A549 (cell line): ENCODE results near the gene TESK2. TPM values are rescaled to one million over a fixed set of nuclear protein-coding genes. Genes with fewer than 3 reads are reported as not detected.

Experiments used
- ATAC-seq, 2 experiments: fragments of 200-7000 bp in 1 of 2; fragments of >200 bp in 1 of 2; cut with Nextera tagmentation in 1 of 2; cut with Tn5 transposase in 1 of 2; 3 replicates each; pipeline versions ENCODE4 v1.8.0 to v1.9.1; 2018 to 2020; ENCODE audit warnings: mild to moderate bottlenecking in 1 of 2, moderate library complexity in 1 of 2
- CTCF ChIA-PET: fragments of 300-600 bp; sonication (Branson Sonifier 250); formaldehyde crosslinking; extraction: SDS; loops from one replicate; lab custom pipeline; 2021; ENCODE audit warnings: antibody characterized with exemption, inconsistent platforms; lab: Yijun Ruan, JAX
- POLR2A ChIA-PET: fragments of 350-600 bp; formaldehyde crosslinking; extraction: SDS; loops from one replicate; lab custom pipeline; 2021; ENCODE audit warnings: antibody characterized with exemption, inconsistent platforms; lab: Yijun Ruan, JAX
- DNase-seq, 2 experiments: peaks; one replicate each; pipeline versions ENCODE4 v3.0.0 to v3.0.0-alpha.2; 2011 to 2016; ENCODE audit warnings: low read depth in 1 of 2, low spot score in 1 of 2
- FAIRE-seq: peaks from 2 replicates; lab custom pipeline; 2011; peaks lifted over from hg19 to GRCh38; lab: Jason Lieb, UNC
- H3K27ac ChIP-seq, 2 experiments: fragments of >200 bp; sonication (Bioruptor Twin); formaldehyde crosslinking; 3 replicates each; pipeline ENCODE4 v1.5.1; 2016 to 2017
- H3K4me1 ChIP-seq: fragments of >200 bp; sonication (Bioruptor Twin); formaldehyde crosslinking; 3 replicates; pipeline ENCODE4 v1.6.1; 2016
- H3K4me2 ChIP-seq: fragments of >200 bp; sonication (Bioruptor Twin); formaldehyde crosslinking; 3 replicates; pipeline ENCODE4 v1.6.1; 2016
- H3K4me3 ChIP-seq: fragments of >200 bp; sonication (Bioruptor Twin); formaldehyde crosslinking; 3 replicates; pipeline ENCODE4 v1.5.1; 2016
- H3K9me3 ChIP-seq: fragments of >200 bp; sonication (Bioruptor Twin); formaldehyde crosslinking; 3 replicates; pipeline ENCODE4 v1.6.1; 2016
- BHLHE40 ChIP-seq: IDR thresholded peaks from 2 replicates; pipeline ENCODE4 v1.6.1; 2012; ENCODE audit warnings: low read depth, low read length, inconsistent platforms
- CHD2 ChIP-seq: fragments of 150-350 bp; IDR thresholded peaks from 2 replicates; pipeline ENCODE4 v1.6.1; 2014; ENCODE audit warnings: low read length; ENCODE audit not compliant: partially characterized antibody
- CHD4 ChIP-seq: fragments of 200-600 bp; sonication (generic); IDR thresholded peaks from 2 replicates; pipeline ENCODE4 v1.6.1; 2016; ENCODE audit warnings: antibody characterized with exemption, mild to moderate bottlenecking, borderline replicate concordance
- FOSB ChIP-seq: fragments of 250-450 bp; sonication (Bioruptor Pico); IDR thresholded peaks from 2 replicates; pipeline ENCODE4 v1.5.0; 2020; ENCODE audit warnings: mild to moderate bottlenecking, moderate library complexity
- FOSL2 ChIP-seq, 2 experiments: fragments of 450-650 bp in 1 of 2; fragments of >200 bp in 1 of 2; sonication (Bioruptor Twin) in 1 of 2; formaldehyde crosslinking; IDR thresholded peaks; 2 replicates each; pipeline versions ENCODE4 v1.5.0 to v1.6.1; 2016 to 2020; ENCODE audit warnings: mild to moderate bottlenecking in 1 of 2, moderate library complexity in 1 of 2
- FOXS1 ChIP-seq: fragments of 250-450 bp; sonication (Bioruptor Pico); IDR thresholded peaks from 2 replicates; pipeline ENCODE4 v1.5.0; 2020; ENCODE audit warnings: mild to moderate bottlenecking, moderate library complexity
- HEYL ChIP-seq: fragments of 250-450 bp; sonication (Bioruptor Pico); IDR thresholded peaks from 2 replicates; pipeline ENCODE4 v1.8.0; 2021; ENCODE audit warnings: mild to moderate bottlenecking, moderate library complexity
- HOXB13 ChIP-seq: fragments of 250-450 bp; sonication (Bioruptor Pico); IDR thresholded peaks from 2 replicates; pipeline ENCODE4 v1.5.0; 2020; ENCODE audit warnings: low read depth, mild to moderate bottlenecking, moderate library complexity
- HOXB5 ChIP-seq: fragments of 250-450 bp; sonication (Bioruptor Pico); IDR thresholded peaks from 2 replicates; pipeline ENCODE4 v1.5.0; 2020; ENCODE audit warnings: mild to moderate bottlenecking, moderate library complexity
- KDM1A ChIP-seq: fragments of 200-600 bp; sonication (generic); IDR thresholded peaks from 2 replicates; pipeline ENCODE4 v1.6.1; 2016; ENCODE audit warnings: low read depth, mild to moderate bottlenecking
- MAZ ChIP-seq: fragments of 150-350 bp; IDR thresholded peaks from 2 replicates; pipeline ENCODE4 v1.6.1; 2014; ENCODE audit warnings: antibody characterized with exemption, low read depth, low read length, borderline replicate concordance
- MYC ChIP-seq: IDR thresholded peaks from 2 replicates; pipeline ENCODE4 v1.6.1; 2012; ENCODE audit warnings: mild to moderate bottlenecking, inconsistent platforms, low read length, improper control_type of control experiment, borderline replicate concordance
- NFE2L2 ChIP-seq: fragments of 150-350 bp; conservative IDR thresholded peaks from 2 replicates; pipeline ENCODE4 v1.6.1; 2014; ENCODE audit warnings: low read length
- NPAS2 ChIP-seq: fragments of 250-450 bp; sonication (Bioruptor Pico); IDR thresholded peaks from 2 replicates; pipeline ENCODE4 v1.8.0; 2022; ENCODE audit warnings: mild to moderate bottlenecking, moderate library complexity, borderline replicate concordance
- POLR2A ChIP-seq: IDR thresholded peaks from 2 replicates; pipeline ENCODE4 v1.6.1; 2012; ENCODE audit warnings: mild to moderate bottlenecking, low read length
- RAD21 ChIP-seq, 2 experiments: fragments of >200 bp in 1 of 2; sonication (Bioruptor Twin) in 1 of 2; formaldehyde crosslinking in 1 of 2; IDR thresholded peaks in 1 of 2; conservative IDR thresholded peaks in 1 of 2; 2 replicates in 1 of 2; 3 replicates in 1 of 2; pipeline ENCODE4 v1.6.1; 2012 to 2018; ENCODE audit warnings: inconsistent platforms in 1 of 2
- RCOR1 ChIP-seq: fragments of 150-350 bp; IDR thresholded peaks from 2 replicates; pipeline ENCODE4 v1.6.1; 2014; ENCODE audit warnings: antibody characterized with exemption, low read length, low read depth
- RNF2 ChIP-seq: fragments of 200-600 bp; sonication (generic); IDR thresholded peaks from 2 replicates; pipeline ENCODE4 v1.6.1; 2016; ENCODE audit warnings: low read depth, mild to moderate bottlenecking, antibody characterized with exemption, moderate library complexity, borderline replicate concordance
- SMC3 ChIP-seq: fragments of >200 bp; sonication (Bioruptor Twin); formaldehyde crosslinking; IDR thresholded peaks from 3 replicates; pipeline ENCODE4 v1.6.1; 2018; ENCODE audit warnings: inconsistent platforms
- SREBF2 ChIP-seq: fragments of 450-650 bp; IDR thresholded peaks from 2 replicates; pipeline ENCODE4 v1.6.1; 2014; ENCODE audit warnings: mild to moderate bottlenecking, moderate library complexity
- TFCP2L1 ChIP-seq: fragments of 250-450 bp; sonication (Bioruptor Pico); IDR thresholded peaks from 2 replicates; pipeline ENCODE4 v1.5.0; 2021; ENCODE audit warnings: mild to moderate bottlenecking
- ZC3H11A ChIP-seq: fragments of 450-650 bp; IDR thresholded peaks from 2 replicates; pipeline ENCODE4 v1.6.1; 2014; ENCODE audit warnings: antibody characterized with exemption, mild to moderate bottlenecking
- ZFP36 ChIP-seq: fragments of 450-650 bp; IDR thresholded peaks from 2 replicates; pipeline ENCODE4 v1.6.1; 2014; ENCODE audit warnings: borderline replicate concordance; ENCODE audit not compliant: partially characterized antibody
- ZNF302 ChIP-seq: fragments of 250-450 bp; sonication (Bioruptor Pico); IDR thresholded peaks from 2 replicates; pipeline ENCODE4 v1.9.0; 2021; ENCODE audit warnings: inconsistent platforms, mild to moderate bottlenecking, moderate library complexity
- WGBS: methylation state at CpG from one replicate; pipeline ENCODE4 v1.1.6; 2017; ENCODE audit errors: missing lambda C conversion rate; 5-methylcytosine and 5-hydroxymethylcytosine counted together
- polyA plus RNA-seq, 4 experiments: library from polyadenylated mRNA; depleted of rRNA in 3 of 4; stranded (reverse); fragments of >200 nt; fragmentation: RNase III in 1 of 4; extraction: RNeasy Plus Mini Kit Qiagen cat#74134 plus additional on column Dnase treatment in 1 of 4; gene quantifications; 2 replicates in 3 of 4; 3 replicates in 1 of 4; pipeline ENCODE4 v1.2.3, GENCODE V29; 2011 to 2017
- TF ChIP-seq, protein P1 (sequence below): fragments of >200 bp; sonication (Bioruptor Twin); formaldehyde crosslinking; IDR thresholded peaks from 3 replicates; pipeline ENCODE4 v1.6.1; 2016
- TF ChIP-seq, protein P2 (sequence below): fragments of 450-650 bp; IDR thresholded peaks from 2 replicates; pipeline ENCODE4 v1.6.1; 2014; ENCODE audit warnings: antibody characterized with exemption
- TF ChIP-seq, protein P3 (sequence below): IDR thresholded peaks from 2 replicates; pipeline ENCODE4 v1.6.1; 2012
- TF ChIP-seq, protein P4 (sequence below): fragments of 250-450 bp; sonication (Bioruptor Pico); IDR thresholded peaks from 2 replicates; pipeline ENCODE4 v1.5.0; 2020; ENCODE audit warnings: low read depth, mild to moderate bottlenecking, moderate library complexity

Gene TESK2
- polyA plus RNA-seq, 2 of the 4 experiments (the other 2 are of a cell fraction) = 0.22 to 0.48 TPM

DNA sequence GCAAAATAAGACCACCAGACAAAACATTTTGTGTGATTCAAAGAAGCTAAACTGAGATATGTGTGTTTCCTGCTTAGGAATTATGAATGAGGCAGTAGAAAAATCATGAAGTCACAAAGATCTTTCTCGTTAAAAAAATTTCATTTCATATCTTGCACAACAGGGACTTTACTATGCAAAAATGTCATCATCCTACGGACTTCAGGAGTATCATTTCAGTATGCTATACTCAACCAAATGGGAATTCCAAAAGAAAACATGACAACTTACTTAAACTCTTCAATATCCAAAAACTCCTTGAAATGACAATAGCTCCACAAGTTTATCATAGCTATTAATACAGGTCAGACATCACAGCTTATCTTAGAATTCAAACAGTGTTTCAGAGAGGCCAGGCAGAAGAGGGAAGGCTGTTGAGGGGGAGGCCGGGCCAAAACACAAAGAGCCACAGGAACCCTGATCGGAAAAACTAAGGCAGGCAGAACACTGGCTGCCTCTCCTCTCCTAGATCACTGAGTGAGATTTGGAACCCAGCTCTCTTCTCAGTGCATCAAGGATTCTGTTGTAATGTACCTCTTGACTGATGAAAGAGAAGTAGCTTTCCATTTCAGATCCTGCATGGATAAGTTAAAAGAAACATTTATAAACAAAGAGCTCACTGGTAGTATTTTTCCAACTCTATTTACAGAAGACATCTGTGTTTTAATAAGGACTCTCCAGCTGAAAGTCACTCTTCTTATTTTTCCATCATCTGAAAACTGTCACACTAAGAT lies 66.9 kb downstream of the TESK2 start:
- 68% methylated on average over 4 of the region's 4 CpGs for WGBS
- Histone ChIP-seq H3K27ac (no peak overlapping the region), H3K4me1 (no peaks in the 10 kb centered on the region), H3K4me3 (no peak overlapping the region), H3K4me2 (no peak overlapping the region), H3K9me3 (peaks cover 4% of the 10 kb centered on the region; the same call in 1 of the 3 replicates)
- FAIRE-seq (no peak), ATAC-seq (no peak), DNase-seq (no peak)
- CTCF ChIA-PET = interaction anchor here (0.6 to 1.5 kb wide), 4 partner anchors 11 to 566 kb away, joined by 3 to 5 read pairs (median 3); no protein-coding TSS in a partner anchor
- TF ChIP-seq SMC3 (no peak), CHD4 (no peak)
- TF ChIP-seq, all 56 proteins: peak for 0
- POLR2A ChIA-PET = no interaction called here

DNA sequence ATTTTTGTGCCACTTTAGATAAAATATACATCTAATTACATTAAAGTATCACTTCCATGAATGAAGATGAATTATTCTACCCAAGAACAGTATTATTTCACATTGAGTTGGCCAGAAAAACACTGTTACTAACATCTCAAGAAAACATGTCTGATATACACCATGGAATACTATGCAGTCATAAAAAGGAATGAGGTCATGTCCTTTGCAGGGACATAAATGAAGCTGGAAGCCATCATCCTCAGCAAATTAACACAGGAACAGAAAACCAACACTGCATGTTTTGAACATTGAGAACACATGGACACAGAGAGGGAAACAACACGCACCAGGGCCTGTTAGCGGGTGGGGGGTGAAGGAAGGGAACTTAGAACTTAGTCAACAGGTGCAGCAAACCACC lies 69.0 kb downstream of the TESK2 start:
- peaks cover 4% of the 10 kb centered on the region; the same call in 1 of the 3 replicates for H3K9me3 ChIP-seq
- H3K27ac ChIP-seq = no peak overlapping the region
- 64% methylated on average over 2 of the region's 2 CpGs for WGBS
- CTCF ChIA-PET = interaction anchor here (0.9 kb wide), 1 partner anchor 71 kb away, joined by 4 read pairs; no protein-coding TSS in a partner anchor
- H3K4me3 ChIP-seq = no peak overlapping the region
- ATAC-seq = no peak
- TF ChIP-seq FOSL2 (IDR thresholded peaks at IDR 0.05) = no peak
- no peak for TF ChIP-seq FOSL2 (CRISPR knock-in tag; IDR thresholded peaks at IDR 0.05)
- TF ChIP-seq POLR2A = no peak
- no peak for TF ChIP-seq ZC3H11A
- TF ChIP-seq, protein P1, sequence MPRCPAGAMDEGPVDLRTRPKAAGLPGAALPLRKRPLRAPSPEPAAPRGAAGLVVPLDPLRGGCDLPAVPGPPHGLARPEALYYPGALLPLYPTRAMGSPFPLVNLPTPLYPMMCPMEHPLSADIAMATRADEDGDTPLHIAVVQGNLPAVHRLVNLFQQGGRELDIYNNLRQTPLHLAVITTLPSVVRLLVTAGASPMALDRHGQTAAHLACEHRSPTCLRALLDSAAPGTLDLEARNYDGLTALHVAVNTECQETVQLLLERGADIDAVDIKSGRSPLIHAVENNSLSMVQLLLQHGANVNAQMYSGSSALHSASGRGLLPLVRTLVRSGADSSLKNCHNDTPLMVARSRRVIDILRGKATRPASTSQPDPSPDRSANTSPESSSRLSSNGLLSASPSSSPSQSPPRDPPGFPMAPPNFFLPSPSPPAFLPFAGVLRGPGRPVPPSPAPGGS = no peak
- no peak for TF ChIP-seq ZFP36
- no peak for TF ChIP-seq CHD2
- TF ChIP-seq RAD21 (conservative IDR thresholded peaks at IDR 0.05 in 1 of 2, IDR thresholded peaks at IDR 0.05 in 1 of 2) = no peak
- no peak for TF ChIP-seq KDM1A
- no peak for TF ChIP-seq NFE2L2
- TF ChIP-seq, protein P2, sequence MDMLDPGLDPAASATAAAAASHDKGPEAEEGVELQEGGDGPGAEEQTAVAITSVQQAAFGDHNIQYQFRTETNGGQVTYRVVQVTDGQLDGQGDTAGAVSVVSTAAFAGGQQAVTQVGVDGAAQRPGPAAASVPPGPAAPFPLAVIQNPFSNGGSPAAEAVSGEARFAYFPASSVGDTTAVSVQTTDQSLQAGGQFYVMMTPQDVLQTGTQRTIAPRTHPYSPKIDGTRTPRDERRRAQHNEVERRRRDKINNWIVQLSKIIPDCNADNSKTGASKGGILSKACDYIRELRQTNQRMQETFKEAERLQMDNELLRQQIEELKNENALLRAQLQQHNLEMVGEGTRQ = no peak
- TF ChIP-seq SREBF2 = no peak
- TF ChIP-seq SMC3 = no peak
- TF ChIP-seq, protein P3, sequence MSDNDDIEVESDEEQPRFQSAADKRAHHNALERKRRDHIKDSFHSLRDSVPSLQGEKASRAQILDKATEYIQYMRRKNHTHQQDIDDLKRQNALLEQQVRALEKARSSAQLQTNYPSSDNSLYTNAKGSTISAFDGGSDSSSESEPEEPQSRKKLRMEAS = no peak
- no peak for TF ChIP-seq HEYL (CRISPR knock-in tag)
- no peak for TF ChIP-seq FOSB (CRISPR knock-in tag)
- TF ChIP-seq MAZ = no peak
- no peak for TF ChIP-seq TFCP2L1 (CRISPR knock-in tag)
- TF ChIP-seq, all 56 proteins: peak for 0
- no peak for FAIRE-seq
- POLR2A ChIA-PET = no interaction called here
- no peaks in the 10 kb centered on the region for H3K4me1 ChIP-seq
- H3K4me2 ChIP-seq = no peak overlapping the region
- no peak for DNase-seq

DNA sequence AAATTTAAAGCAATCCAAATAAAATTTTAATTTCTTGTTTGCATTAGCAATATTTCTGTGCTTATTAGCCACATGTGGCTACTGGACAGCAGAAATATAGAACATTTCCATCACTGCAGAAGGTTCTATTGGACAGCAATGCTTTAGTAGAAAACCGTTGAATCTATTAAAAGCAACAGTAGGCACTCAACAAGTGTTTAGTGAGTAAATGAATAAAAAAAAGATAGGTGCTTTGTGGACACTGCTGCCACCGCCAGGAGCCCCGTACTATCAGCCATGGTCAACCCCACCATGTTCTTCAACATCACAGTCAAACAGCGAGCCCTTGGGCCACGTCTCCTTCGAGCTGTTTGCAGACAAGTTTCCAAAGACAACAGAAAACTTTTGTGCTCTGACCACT lies 76.2 kb downstream of the TESK2 start:
- H3K4me2 ChIP-seq = no peak overlapping the region
- FAIRE-seq = no peak
- WGBS = 47% methylated on average over 6 of the region's 6 CpGs
- no peak for DNase-seq
- ChIA-PET POLR2A (no interaction called here), CTCF (interaction anchor here (1.0 kb wide), 1 partner anchor 54 kb away, joined by 3 read pairs; no protein-coding TSS in a partner anchor)
- no peak overlapping the region for H3K4me3 ChIP-seq
- no peak overlapping the region for H3K27ac ChIP-seq
- ATAC-seq = no peak
- H3K4me1 ChIP-seq = no peaks in the 10 kb centered on the region
- TF ChIP-seq ZNF302 (CRISPR knock-in tag) (no peak), MYC (no peak), RCOR1 (no peak), HOXB5 (CRISPR knock-in tag) (no peak), HEYL (CRISPR knock-in tag) (no peak), RNF2 (no peak), CHD4 (no peak), FOXS1 (no peak), FOSL2 (IDR thresholded peaks at IDR 0.05) (no peak), FOSL2 (CRISPR knock-in tag; IDR thresholded peaks at IDR 0.05) (no peak), TFCP2L1 (CRISPR knock-in tag) (no peak), NPAS2 (CRISPR knock-in tag) (no peak), KDM1A (no peak), BHLHE40 (no peak), HOXB13 (CRISPR knock-in tag) (no peak)
- TF ChIP-seq, protein P4, sequence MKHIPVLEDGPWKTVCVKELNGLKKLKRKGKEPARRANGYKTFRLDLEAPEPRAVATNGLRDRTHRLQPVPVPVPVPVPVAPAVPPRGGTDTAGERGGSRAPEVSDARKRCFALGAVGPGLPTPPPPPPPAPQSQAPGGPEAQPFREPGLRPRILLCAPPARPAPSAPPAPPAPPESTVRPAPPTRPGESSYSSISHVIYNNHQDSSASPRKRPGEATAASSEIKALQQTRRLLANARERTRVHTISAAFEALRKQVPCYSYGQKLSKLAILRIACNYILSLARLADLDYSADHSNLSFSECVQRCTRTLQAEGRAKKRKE (CRISPR knock-in tag) = no peak
- H3K9me3 ChIP-seq = no peaks in the 10 kb centered on the region
